MCF 10A (cell line): ENCODE data around the gene EIF1AD. TPM values are rescaled to one million over a fixed set of nuclear protein-coding genes. Genes with fewer than 3 reads are reported as not detected.

Experiments used
- BruUV-seq: library from RNA; stranded (reverse); fragments of 400-500 nt; replicated peaks from 2 replicates; lab custom pipeline; 2021; lab: Mats Ljungman, UMichigan
- CTCF ChIA-PET: fragments of 300-600 bp; sonication (Branson Sonifier 250); formaldehyde crosslinking; extraction: SDS; loops from one replicate; lab custom pipeline; 2021; ENCODE audit warnings: antibody characterized with exemption, inconsistent platforms; lab: Yijun Ruan, JAX
- POLR2A ChIA-PET: fragments of 300-600, 350-650 bp; sonication (Branson Sonifier 250); formaldehyde crosslinking; extraction: SDS; loops from one replicate; lab custom pipeline; 2020; ENCODE audit warnings: antibody characterized with exemption, inconsistent platforms; lab: Yijun Ruan, JAX
- DNase-seq: peaks from one replicate; pipeline ENCODE4 v3.0.0-alpha.2; 2018; ENCODE audit not compliant: unreplicated experiment
- H3K27ac Mint-ChIP-seq: one replicate; pipeline ENCODE4 v1.8.0; 2022; ENCODE audit warnings: mild to moderate bottlenecking, low read depth, mixed read lengths; ENCODE audit not compliant: unreplicated experiment
- H3K27me3 Mint-ChIP-seq: one replicate; pipeline ENCODE4 v1.8.0; 2022; ENCODE audit warnings: mixed read lengths; ENCODE audit not compliant: insufficient read depth, unreplicated experiment
- H3K36me3 Mint-ChIP-seq: one replicate; pipeline ENCODE4 v1.8.0; 2022; ENCODE audit warnings: mild to moderate bottlenecking, moderate library complexity, mixed read lengths; ENCODE audit not compliant: insufficient read depth, unreplicated experiment
- H3K4me1 Mint-ChIP-seq: one replicate; pipeline ENCODE4 v1.8.0; 2022; ENCODE audit warnings: mixed read lengths; ENCODE audit not compliant: insufficient read depth, unreplicated experiment
- H3K4me3 Mint-ChIP-seq: one replicate; pipeline ENCODE4 v1.8.0; 2022; ENCODE audit warnings: mild to moderate bottlenecking, moderate library complexity, mixed read lengths; ENCODE audit not compliant: unreplicated experiment
- H3K9me3 Mint-ChIP-seq: one replicate; pipeline ENCODE4 v1.8.0; 2022; ENCODE audit warnings: mixed read lengths; ENCODE audit not compliant: unreplicated experiment
- intact Hi-C: fragments of 100-400 bp; cut with micrococcal nuclease; formaldehyde crosslinking; loops from 2 replicates; pipeline ENCODE4 v1.14.1; 2022
- total RNA-seq: library from RNA; stranded (reverse); gene quantifications from 2 replicates; pipeline ENCODE4 v1.2.3, GENCODE V29; 2022
- TF ChIP-seq, protein P1 (sequence below): fragments of 200-600 bp; IDR thresholded peaks from one replicate; pipeline ENCODE4 v1.8.0; 2022; ENCODE audit warnings: antibody characterized with exemption, mild to moderate bottlenecking; ENCODE audit not compliant: unreplicated experiment

The EIF1AD gene
- total RNA-seq, 1 experiment from 2014 or later, result 21.7 TPM

DNA sequence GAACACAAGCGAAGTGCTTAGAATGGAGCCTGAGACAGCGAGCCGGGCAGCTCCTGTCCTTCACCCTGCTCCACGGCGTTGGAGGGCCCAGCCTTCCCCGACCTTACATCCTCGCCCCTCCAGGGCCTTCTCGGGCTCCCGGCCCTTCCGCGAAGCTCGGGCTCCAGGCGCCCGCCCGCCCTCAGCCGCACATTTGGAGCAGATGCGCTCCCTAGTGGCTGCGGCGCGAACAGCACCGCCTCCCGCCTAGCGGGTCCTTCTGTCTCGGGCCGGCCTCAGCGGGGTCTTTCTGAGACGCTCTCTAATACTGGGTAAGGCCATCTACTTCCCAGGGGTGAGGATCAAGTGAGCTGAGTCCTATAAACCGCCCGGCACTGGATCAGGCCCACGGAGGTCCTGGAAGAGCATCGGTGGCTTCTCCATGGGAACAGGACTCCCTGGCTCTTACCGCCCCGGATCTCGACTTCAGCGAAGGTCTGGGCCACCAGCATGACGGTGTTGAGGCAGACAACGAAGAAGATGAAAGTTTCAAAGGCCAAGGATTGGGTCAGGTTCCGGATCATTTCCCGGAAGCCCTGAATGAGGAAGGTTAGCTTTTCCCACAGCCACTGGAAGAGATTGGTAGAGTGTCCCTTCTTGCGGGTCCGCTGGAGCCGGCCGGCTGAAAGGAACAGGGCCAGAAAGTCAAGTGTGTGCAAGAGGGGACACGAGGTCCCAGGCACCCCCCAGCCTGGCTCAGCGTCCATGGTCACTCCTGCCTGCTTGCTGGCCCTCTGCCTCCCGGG is 20.6 kb upstream of the EIF1AD start:
- DNase-seq, result peak; percentile 58
- intact Hi-C loops, result loop anchor here (1.0 kb wide), 1 partner anchor 33 kb away; no protein-coding TSS in a partner anchor
- POLR2A ChIA-PET, result interaction anchor here (0.6 to 2.6 kb wide), 6 partner anchors 10 to 70 kb away, joined by 3 to 20 read pairs (median 5); partner anchors contain the start of genes BANF1, CST6, EIF1AD and SF3B2
- Mint-ChIP-seq H3K27ac (no peak overlapping the region), H3K9me3 (no peaks in the 10 kb centered on the region), H3K4me3 (peak overlapping the region; percentile 21), H3K27me3 (no peaks in the 10 kb centered on the region), H3K36me3 (peaks cover 5% of the 10 kb centered on the region), H3K4me1 (peaks cover 6% of the 10 kb centered on the region)
- BruUV-seq, result no TSS peak
- CTCF ChIA-PET, result interaction anchor here (0.6 to 2.6 kb wide), 43 partner anchors 9 to 921 kb away, joined by 3 to 31 read pairs (median 4); partner anchors contain the start of genes BANF1, CST6, EIF1AD and FIBP
- TF ChIP-seq, protein P1, sequence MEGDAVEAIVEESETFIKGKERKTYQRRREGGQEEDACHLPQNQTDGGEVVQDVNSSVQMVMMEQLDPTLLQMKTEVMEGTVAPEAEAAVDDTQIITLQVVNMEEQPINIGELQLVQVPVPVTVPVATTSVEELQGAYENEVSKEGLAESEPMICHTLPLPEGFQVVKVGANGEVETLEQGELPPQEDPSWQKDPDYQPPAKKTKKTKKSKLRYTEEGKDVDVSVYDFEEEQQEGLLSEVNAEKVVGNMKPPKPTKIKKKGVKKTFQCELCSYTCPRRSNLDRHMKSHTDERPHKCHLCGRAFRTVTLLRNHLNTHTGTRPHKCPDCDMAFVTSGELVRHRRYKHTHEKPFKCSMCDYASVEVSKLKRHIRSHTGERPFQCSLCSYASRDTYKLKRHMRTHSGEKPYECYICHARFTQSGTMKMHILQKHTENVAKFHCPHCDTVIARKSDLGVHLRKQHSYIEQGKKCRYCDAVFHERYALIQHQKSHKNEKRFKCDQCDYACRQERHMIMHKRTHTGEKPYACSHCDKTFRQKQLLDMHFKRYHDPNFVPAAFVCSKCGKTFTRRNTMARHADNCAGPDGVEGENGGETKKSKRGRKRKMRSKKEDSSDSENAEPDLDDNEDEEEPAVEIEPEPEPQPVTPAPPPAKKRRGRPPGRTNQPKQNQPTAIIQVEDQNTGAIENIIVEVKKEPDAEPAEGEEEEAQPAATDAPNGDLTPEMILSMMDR, result peak; percentile 94

DNA sequence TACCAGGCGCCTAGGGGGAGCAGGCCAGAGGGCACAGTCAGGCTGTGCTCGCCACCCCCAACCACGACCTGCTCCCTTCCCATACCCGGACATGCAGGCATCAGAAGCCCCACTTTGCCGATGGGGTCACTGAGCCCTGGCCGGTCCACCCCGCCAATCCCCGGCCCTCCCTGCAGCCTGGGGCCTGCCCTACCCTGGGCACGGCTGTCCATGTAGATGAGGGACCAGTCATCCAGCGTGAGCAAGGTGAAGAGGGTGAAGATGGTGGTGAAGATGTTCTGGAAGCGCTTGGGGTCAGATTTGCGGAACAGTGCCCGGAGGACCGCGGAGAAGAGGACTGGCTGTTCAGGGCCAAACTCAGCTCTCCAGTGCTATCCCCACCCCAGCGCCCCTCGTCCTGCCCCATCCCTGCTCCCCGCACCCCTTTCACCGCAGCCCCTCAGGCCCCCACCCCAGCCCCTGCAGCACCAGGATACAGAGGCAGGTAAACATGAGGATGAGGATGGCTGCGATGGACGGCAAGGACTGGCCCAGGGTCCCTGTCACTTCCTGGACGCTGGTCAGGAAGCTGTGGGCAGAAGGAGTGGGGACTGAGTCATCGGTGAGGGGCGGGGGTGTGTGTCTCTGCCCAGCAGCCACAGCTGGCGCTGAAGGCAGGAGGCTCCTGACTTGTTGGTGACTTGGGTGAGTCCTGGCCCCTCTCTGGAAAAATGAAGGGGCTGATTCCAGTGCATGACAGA is 18.8 kb upstream of the EIF1AD start:
- Mint-ChIP-seq H3K4me3 (peak overlapping the region; percentile 47), H3K27me3 (no peaks in the 10 kb centered on the region), H3K9me3 (no peaks in the 10 kb centered on the region), H3K36me3 (peaks cover 5% of the 10 kb centered on the region), H3K4me1 (peaks cover 6% of the 10 kb centered on the region), H3K27ac (peak overlapping the region; percentile 81)
- POLR2A ChIA-PET, result interaction anchor here (0.5 to 2.6 kb wide), 2 partner anchors 18 to 127 kb away, joined by 3 to 20 read pairs; partner anchors contain the start of genes BANF1 and EIF1AD
- TF ChIP-seq, protein P1, result no peak
- no TSS peak for BruUV-seq
- peak; percentile 72 for DNase-seq
- intact Hi-C loops, result no loop called here
- CTCF ChIA-PET, result interaction anchor here (0.6 to 2.6 kb wide), 7 partner anchors 10 to 136 kb away, joined by 3 to 16 read pairs (median 3); no protein-coding TSS in a partner anchor

DNA sequence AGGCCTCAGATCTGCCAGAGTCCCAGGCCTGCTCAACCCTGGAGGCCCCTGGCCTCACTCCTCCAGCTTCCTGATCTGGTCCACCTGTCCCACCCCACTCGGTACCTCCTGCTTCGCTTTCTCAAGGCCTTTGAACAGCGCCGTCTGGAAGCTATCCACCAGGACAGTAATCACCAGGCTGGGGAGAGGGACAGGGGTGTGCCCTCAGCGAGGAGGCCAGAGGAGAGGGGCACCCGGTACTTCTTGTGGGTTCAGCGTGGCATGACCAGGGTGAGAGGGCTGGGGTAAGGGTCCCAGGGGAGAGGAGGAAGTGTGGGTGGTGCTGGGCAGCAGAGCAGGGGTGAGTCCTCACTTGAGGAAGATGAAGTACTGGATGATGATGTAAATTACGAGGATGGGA is 18.3 kb upstream of the EIF1AD start:
- intact Hi-C loops, result no loop called here
- Mint-ChIP-seq H3K27ac (peak overlapping the region; percentile 81), H3K27me3 (no peaks in the 10 kb centered on the region), H3K9me3 (no peaks in the 10 kb centered on the region), H3K36me3 (peaks cover 5% of the 10 kb centered on the region), H3K4me1 (peaks cover 10% of the 10 kb centered on the region), H3K4me3 (peak overlapping the region; percentile 47)
- no TSS peak for BruUV-seq
- TF ChIP-seq, protein P1, result no peak
- ChIA-PET POLR2A (no interaction called here), CTCF (interaction anchor here (0.7 to 1.3 kb wide), 4 partner anchors 9 to 241 kb away, joined by 3 read pairs; no protein-coding TSS in a partner anchor)
- DNase-seq, result no peak
